Stomach (tissue), 9 donors: ENCODE results near the gene FGF4. TPM values are rescaled to one million over a fixed set of nuclear protein-coding genes. Genes with fewer than 3 reads are reported as not detected.

Experiments
- DNase-seq, 2 donors: peaks; one replicate each; pipeline versions ENCODE4 v3.0.0 to v3.0.0-alpha.2; 2013 to 2019
- H3K27ac ChIP-seq, 5 donors: fragments of 200-600 bp in 4 of 5; sonication (generic) in 4 of 5; one replicate each; pipeline ENCODE4 v1.5.1; 2013 to 2019; ENCODE audit warnings: mild to moderate bottlenecking in 1 of 5, moderate library complexity in 1 of 5
- H3K27me3 ChIP-seq, 3 donors: fragments of 200-600 bp; sonication (generic); one replicate each; pipeline ENCODE4 v1.5.1; 2017 to 2019; ENCODE audit warnings: mixed run types in 1 of 3
- H3K36me3 ChIP-seq, 4 donors: fragments of 200-600 bp; sonication (generic); 1 replicate in 3 of 4; 2 replicates in 1 of 4; pipeline ENCODE4 v1.5.1; 2016 to 2019
- H3K4me1 ChIP-seq, 4 donors: fragments of 200-600 bp; sonication (generic); one replicate each; pipeline ENCODE4 v1.5.1; 2016 to 2019
- H3K4me3 ChIP-seq, 4 donors: fragments of 200-600 bp; sonication (generic) in 3 of 4; one replicate each; pipeline ENCODE4 v1.5.1; 2016 to 2019; ENCODE audit warnings: mild to moderate bottlenecking in 1 of 4
- H3K9me3 ChIP-seq, 4 donors: fragments of 200-600 bp; sonication (generic); one replicate each; pipeline ENCODE4 v1.5.1; 2016 to 2019
- CTCF ChIP-seq, 7 experiments: fragments of 450-650 bp in 4 of 7; fragments of 200-600 bp in 3 of 7; sonication (generic) in 3 of 7; IDR thresholded peaks; one replicate each; pipeline ENCODE4 v1.5.1; 2016 to 2019; ENCODE audit warnings: antibody characterized with exemption in 7 of 7, control low read depth in 2 of 7, mild to moderate bottlenecking in 1 of 7
- EP300 ChIP-seq: sonication (generic); formaldehyde crosslinking; IDR thresholded peaks from one replicate; pipeline ENCODE4 v1.6.1; 2017; ENCODE audit warnings: antibody characterized with exemption
- POLR2A ChIP-seq, 4 donors: fragments of 450-650 bp; IDR thresholded peaks; one replicate each; pipeline ENCODE4 v1.6.1; 2016; ENCODE audit warnings: antibody characterized with exemption in 4 of 4, control low read depth in 2 of 4, mild to moderate bottlenecking in 1 of 4, moderate library complexity in 1 of 4
- POLR2AphosphoS5 ChIP-seq, 3 donors: sonication (generic); formaldehyde crosslinking; IDR thresholded peaks; one replicate each; pipeline ENCODE4 v1.6.1; 2016; ENCODE audit warnings: antibody characterized with exemption in 3 of 3
- WGBS, 5 donors: extraction: QIAGEN DNeasy Blood & Tissue Kit in 3 of 5; methylation state at CpG; one replicate each; pipeline versions ENCODE4 v1.1.5 to v1.1.7; 2013 to 2018; 5-methylcytosine and 5-hydroxymethylcytosine counted together
- intact Hi-C: fragments of 100-400 bp; cut with DNase I; formaldehyde crosslinking; loops from one replicate; pipeline ENCODE4 v1.15.1; 2023; ENCODE audit warnings: low total_unique reads
- polyA plus RNA-seq, 3 donors: library from polyadenylated mRNA; stranded (reverse); fragments of 200-250 nt; gene quantifications; one replicate each; pipeline ENCODE4 v1.2.3, GENCODE V29; 2013
- total RNA-seq, 5 donors: library from RNA; depleted of rRNA; stranded (reverse); fragments of >200 nt; gene quantifications; one replicate each; pipeline versions ENCODE4 v1.1.0 to v1.2.3, GENCODE V29; 2014 to 2016
- donor health status: healthy with polysubstance abuse.
- donor health status: Bipolar disorder and iron deficiency.
- donor health status: healthy.

Gene FGF4
- total and polyA plus RNA-seq, 8 donors: not detected

- no peaks in the 10 kb centered on the region for H3K4me1 ChIP-seq
- intact Hi-C loops: no loop called here
- peaks cover 0 to 27% (median 24%) of the 10 kb centered on the region in 4 donors for H3K9me3 ChIP-seq
- H3K27me3 ChIP-seq: peaks cover 0 to 26% (median 12%) of the 10 kb centered on the region in 3 donors
- WGBS, 5 donors: 89 to 98% (median 90%) methylated on average over 3 of the region's 3 CpGs
- H3K27ac ChIP-seq: no peak overlapping the region
- DNase-seq: no peak
- H3K4me3 ChIP-seq: no peak overlapping the region
- TF ChIP-seq POLR2AphosphoS5 (IDR thresholded peaks at IDR 0.05) (no peak), POLR2A (IDR thresholded peaks at IDR 0.05) (no peak), EP300 (no peak), CTCF (IDR thresholded peaks at IDR 0.05) (no peak)
- no peaks in the 10 kb centered on the region for H3K36me3 ChIP-seq
Observed at GRCh38 chr11:69734841-69735240, 40.3 kb downstream of the FGF4 start.

GRCh38 chr11:69734367-69734766, 40.8 kb downstream of the FGF4 start:
- Histone ChIP-seq H3K4me1 (no peaks in the 10 kb centered on the region), H3K4me3 (no peak overlapping the region), H3K27me3 (peaks cover 0 to 29% (median 12%) of the 10 kb centered on the region in 3 donors), H3K9me3 (peaks cover 0 to 27% (median 24%) of the 10 kb centered on the region in 4 donors), H3K36me3 (no peaks in the 10 kb centered on the region), H3K27ac (no peak overlapping the region)
- TF ChIP-seq POLR2AphosphoS5 (IDR thresholded peaks at IDR 0.05): no peak
- no peak for TF ChIP-seq POLR2A (IDR thresholded peaks at IDR 0.05)
- no peak for TF ChIP-seq CTCF (IDR thresholded peaks at IDR 0.05)
- no peak for TF ChIP-seq EP300
- intact Hi-C loops: no loop called here
- WGBS, 5 donors: 86 to 94% (median 89%) methylated on average over 2 of the region's 2 CpGs
- no peak for DNase-seq

GRCh38 chr11:69732910-69733309, 42.2 kb downstream of the FGF4 start:
- H3K9me3 ChIP-seq: peaks cover 0 to 15% (median 14%) of the 10 kb centered on the region in 4 donors
- peaks cover 0 to 43% (median 12%) of the 10 kb centered on the region in 3 donors for H3K27me3 ChIP-seq
- H3K27ac ChIP-seq: no peak overlapping the region
- TF ChIP-seq EP300: no peak
- TF ChIP-seq POLR2AphosphoS5 (IDR thresholded peaks at IDR 0.05): no peak
- TF ChIP-seq CTCF (IDR thresholded peaks at IDR 0.05): no peak
- TF ChIP-seq POLR2A (IDR thresholded peaks at IDR 0.05): no peak
- DNase-seq: no peak
- WGBS, 5 donors: 59 to 80% (median 69%) methylated on average over 6 to 7 of the region's 7 CpGs
- no peaks in the 10 kb centered on the region for H3K36me3 ChIP-seq
- H3K4me3 ChIP-seq: no peak overlapping the region
- intact Hi-C loops: no loop called here
- no peaks in the 10 kb centered on the region for H3K4me1 ChIP-seq

- no peak for DNase-seq
- 79 to 86% (median 84%) methylated on average over 6 to 11 of the region's 11 CpGs for WGBS, 5 donors
- intact Hi-C loops: no loop called here
Observed at GRCh38 chr11:69731110-69731509, 44.0 kb downstream of the FGF4 start.

More at GRCh38 chr11:69731110-69731509, 44.0 kb downstream of the FGF4 start:
- H3K4me3 ChIP-seq: no peak overlapping the region
- H3K4me1 ChIP-seq: no peaks in the 10 kb centered on the region
- H3K9me3 ChIP-seq: peaks cover 0 to 15% (median 14%) of the 10 kb centered on the region in 4 donors
- H3K36me3 ChIP-seq: no peaks in the 10 kb centered on the region
- peaks cover 0 to 60% (median 12%) of the 10 kb centered on the region in 3 donors for H3K27me3 ChIP-seq
- no peak overlapping the region for H3K27ac ChIP-seq
- TF ChIP-seq POLR2AphosphoS5 (IDR thresholded peaks at IDR 0.05): no peak
- TF ChIP-seq POLR2A (IDR thresholded peaks at IDR 0.05): no peak
- TF ChIP-seq CTCF (IDR thresholded peaks at IDR 0.05): no peak
- TF ChIP-seq EP300: no peak
